Bronchial epithelial cell (primary cell): Measurements from ENCODE around the gene CKLF. TPM values are rescaled to one million over a fixed set of nuclear protein-coding genes. Genes with fewer than 3 reads are reported as not detected.

Experiments
- DNase-seq: peaks from one replicate; pipeline ENCODE4 v3.0.0-alpha.2; 2010; ENCODE audit warnings: low read depth
- FAIRE-seq: peaks from 2 replicates; lab custom pipeline; 2011; peaks lifted over from hg19 to GRCh38; lab: Jason Lieb, UNC
- H3K27me3 ChIP-seq: 2 replicates; pipeline ENCODE4 v1.5.1; 2011; ENCODE audit warnings: low read length; ENCODE audit not compliant: control insufficient read depth, insufficient read depth
- H3K36me3 ChIP-seq: 2 replicates; pipeline ENCODE4 v1.5.1; 2011; ENCODE audit warnings: low read length; ENCODE audit not compliant: control insufficient read depth, insufficient read depth
- H3K4me3 ChIP-seq: 2 replicates; pipeline ENCODE4 v1.5.1; 2011; ENCODE audit warnings: mild to moderate bottlenecking, low read depth, low read length, control low read depth
- CTCF ChIP-seq: IDR thresholded peaks from 2 replicates; pipeline ENCODE4 v1.5.1; 2011; ENCODE audit warnings: mild to moderate bottlenecking, moderate library complexity, low read length, control low read depth, inconsistent platforms; ENCODE audit not compliant: insufficient read depth, severe bottlenecking
- total RNA-seq: library from RNA; depleted of rRNA; stranded (reverse); fragments of >200 nt; gene quantifications from 2 replicates; pipeline ENCODE4 v1.2.1, GENCODE V29; 2014

CKLF gene
- total RNA-seq, 1 donor from 2014 or later, result 22.6 TPM

DNA sequence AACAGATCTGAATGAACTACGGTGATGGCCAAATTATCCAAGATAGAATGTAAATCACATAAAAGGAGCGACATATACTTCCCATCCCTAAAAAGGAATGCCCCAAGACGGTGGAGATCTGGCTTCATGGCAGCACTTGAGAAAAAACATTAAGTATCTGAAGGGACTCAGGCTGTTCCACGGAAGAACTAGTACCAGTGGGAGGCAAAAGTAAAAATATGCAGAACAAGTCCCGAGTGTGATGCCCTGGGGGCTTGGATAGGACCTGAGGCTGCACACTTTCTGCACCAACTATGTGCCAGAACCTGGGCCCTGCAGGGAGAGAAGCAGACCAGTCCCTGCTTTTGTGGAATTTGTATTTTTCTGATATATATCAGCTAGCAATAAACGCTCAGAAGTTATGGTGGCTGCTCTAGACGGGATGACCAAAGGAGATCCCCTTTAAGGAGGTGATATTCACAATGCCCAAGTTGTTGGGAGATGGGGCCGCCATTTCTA is 539 bp upstream of the CKLF start:
- FAIRE-seq, result no peak
- Histone ChIP-seq H3K27me3 (no peaks in the 10 kb centered on the region), H3K36me3 (no peaks in the 10 kb centered on the region), H3K4me3 (peak overlapping the region; percentile 49)
- TF ChIP-seq CTCF, result no peak
- DNase-seq, result no peak

DNA sequence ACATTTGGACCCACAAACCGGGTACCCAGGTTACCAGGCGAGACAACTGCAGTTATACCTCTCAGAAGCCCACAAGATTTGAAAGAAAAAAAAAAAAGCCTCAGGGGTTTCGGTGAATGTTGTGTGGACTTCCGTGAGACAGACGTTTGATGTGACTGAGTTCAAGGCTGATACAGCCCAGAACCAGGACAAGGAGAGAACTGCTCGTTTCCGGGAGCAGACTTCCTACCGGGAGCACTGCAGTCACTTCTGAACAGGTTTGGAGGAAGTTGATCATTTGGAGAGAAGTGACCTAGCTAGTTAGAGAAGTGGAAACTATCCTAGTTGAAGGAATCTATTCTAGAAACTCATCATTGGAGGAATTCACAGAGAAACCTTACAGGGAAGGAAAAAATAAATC is 847 bp downstream of the CKLF start:
- no peak for TF ChIP-seq CTCF
- Histone ChIP-seq H3K27me3 (no peaks in the 10 kb centered on the region), H3K36me3 (no peaks in the 10 kb centered on the region), H3K4me3 (no peak overlapping the region)
- no peak for FAIRE-seq
- DNase-seq, result no peak

DNA sequence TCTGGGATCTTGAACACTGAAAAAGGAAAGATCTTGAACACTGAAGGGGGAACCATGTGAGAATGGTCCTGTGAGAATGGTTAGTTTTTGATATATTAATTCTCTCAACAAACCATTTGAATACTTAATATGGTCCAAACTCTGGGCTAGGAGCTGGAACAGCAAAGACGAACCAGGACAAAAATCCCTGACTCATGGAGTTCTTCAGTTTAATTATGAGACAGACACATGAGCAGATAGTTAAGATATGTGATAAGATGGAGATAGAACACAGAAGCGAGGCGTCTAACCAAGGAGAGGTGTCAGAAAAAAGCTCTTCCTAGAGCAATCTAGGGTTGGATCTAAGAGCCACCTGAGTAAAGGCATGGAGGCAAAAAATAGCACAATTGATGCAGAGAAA is 1.6 kb downstream of the CKLF start:
- no peaks in the 10 kb centered on the region for H3K27me3 ChIP-seq
- FAIRE-seq (no peak), DNase-seq (no peak)
- no peak for TF ChIP-seq CTCF
- H3K4me3 ChIP-seq, result no peak overlapping the region
- H3K36me3 ChIP-seq, result no peaks in the 10 kb centered on the region

GRCh38 chr16:66554495-66554894 is 2.1 kb downstream of the CKLF start:
- TF ChIP-seq CTCF, result no peak
- no peak for DNase-seq
- no peaks in the 10 kb centered on the region for H3K27me3 ChIP-seq
- FAIRE-seq, result no peak
- no peaks in the 10 kb centered on the region for H3K36me3 ChIP-seq
- H3K4me3 ChIP-seq, result no peak overlapping the region

DNA sequence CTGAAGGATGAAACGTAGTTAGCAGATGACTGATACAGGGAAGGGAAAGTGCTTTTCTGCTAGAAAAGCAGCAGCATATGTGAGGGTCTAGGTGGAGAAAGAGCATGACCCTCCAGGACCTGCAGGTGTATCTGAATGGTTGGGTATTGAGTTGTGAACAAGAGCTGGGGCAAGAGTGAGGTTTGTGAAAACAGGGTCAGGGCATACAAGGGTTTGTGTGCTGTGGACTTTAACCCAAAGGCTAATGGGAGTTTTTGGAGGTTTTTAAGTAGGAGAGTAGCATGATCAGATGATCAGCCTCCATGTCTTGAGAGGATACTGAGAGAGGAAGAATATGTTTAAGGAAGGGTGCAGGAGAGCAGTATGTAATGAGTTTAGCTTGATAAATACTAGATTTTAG is 7.7 kb downstream of the CKLF start:
- no peaks in the 10 kb centered on the region for H3K36me3 ChIP-seq
- H3K27me3 ChIP-seq, result no peaks in the 10 kb centered on the region
- FAIRE-seq (no peak), DNase-seq (no peak)
- TF ChIP-seq CTCF, result no peak
- H3K4me3 ChIP-seq, result no peak overlapping the region

DNA sequence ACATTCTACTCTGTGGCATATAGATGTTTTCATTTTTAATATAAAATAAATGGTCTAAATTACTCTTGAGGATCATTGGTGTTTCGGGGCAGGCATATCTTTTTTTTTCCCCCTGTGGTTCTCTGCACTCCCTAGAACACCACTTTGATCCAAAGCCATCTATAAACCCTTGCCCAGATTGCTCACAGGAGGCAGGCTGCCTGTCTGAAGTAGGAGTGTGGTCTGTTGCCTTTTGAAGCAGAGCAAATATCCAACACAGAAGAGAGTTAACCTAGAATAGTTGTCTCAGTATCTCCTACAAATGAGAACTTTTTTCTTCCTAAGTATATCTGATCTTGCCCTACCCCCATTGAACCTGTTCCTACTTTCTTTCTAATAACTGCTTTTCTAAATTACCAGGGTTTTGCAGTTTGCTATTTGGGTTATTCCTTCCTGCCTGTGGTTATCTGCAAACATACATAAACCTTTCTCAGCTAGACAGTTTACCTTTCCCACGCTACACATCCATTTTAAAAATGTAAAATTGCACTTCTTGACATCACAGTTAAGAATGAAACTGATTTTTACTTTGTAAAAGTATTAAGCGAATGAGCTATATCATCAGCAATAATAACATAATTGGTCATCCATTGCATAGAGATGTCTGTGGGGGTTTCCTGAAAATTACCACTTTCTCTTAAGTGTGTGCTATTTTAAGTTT is 9.2 kb downstream of the CKLF start:
- no peak for TF ChIP-seq CTCF
- no peaks in the 10 kb centered on the region for H3K36me3 ChIP-seq
- FAIRE-seq, result no peak

More for the DNA sequence above, 9.2 kb downstream of the CKLF start:
- H3K4me3 ChIP-seq, result no peak overlapping the region
- H3K27me3 ChIP-seq, result no peaks in the 10 kb centered on the region
- no peak for DNase-seq
